NCI-H2029 (cell line): ENCODE measurements around the gene EFCAB6.

Experiments used
- DNase-seq: peaks from one replicate; lab custom pipeline; 2025; lab: John Stamatoyannopoulos, UW

The EFCAB6 gene

GRCh38 chr22:43583501-43583900, 228.6 kb downstream of the EFCAB6 start:
- no peak for DNase-seq

- DNase-seq: no peak
Measured at GRCh38 chr22:43582394-43582793, 229.7 kb downstream of the EFCAB6 start.

- DNase-seq: no peak
Measured at GRCh38 chr22:43580271-43580750, 231.8 kb downstream of the EFCAB6 start.

GRCh38 chr22:43574738-43575137, 237.4 kb downstream of the EFCAB6 start:
- no peak for DNase-seq

GRCh38 chr22:43572710-43573109, 239.4 kb downstream of the EFCAB6 start:
- DNase-seq: no peak

- DNase-seq: no peak
Measured at GRCh38 chr22:43571181-43571580, 240.9 kb downstream of the EFCAB6 start.

GRCh38 chr22:43570531-43571165, 241.5 kb downstream of the EFCAB6 start:
- DNase-seq: no peak

GRCh38 chr22:43569111-43569510, 243.0 kb downstream of the EFCAB6 start:
- no peak for DNase-seq

GRCh38 chr22:43567691-43568324, 244.3 kb downstream of the EFCAB6 start:
- DNase-seq: no peak

- DNase-seq: no peak
Measured at GRCh38 chr22:43566561-43567332, 245.4 kb downstream of the EFCAB6 start.

- DNase-seq: no peak
Measured at GRCh38 chr22:43566021-43566420, 246.1 kb downstream of the EFCAB6 start.

GRCh38 chr22:43564859-43565258, 247.2 kb downstream of the EFCAB6 start:
- DNase-seq: no peak

- no peak for DNase-seq
Measured at GRCh38 chr22:43563571-43563970, 248.5 kb downstream of the EFCAB6 start.

- DNase-seq: no peak
Measured at GRCh38 chr22:43562843-43563242, 249.3 kb downstream of the EFCAB6 start.

GRCh38 chr22:43561415-43562178, 250.5 kb downstream of the EFCAB6 start:
- no peak for DNase-seq

GRCh38 chr22:43560651-43561050, 251.5 kb downstream of the EFCAB6 start:
- DNase-seq: no peak

- DNase-seq: no peak
Measured at GRCh38 chr22:43555561-43556515, 256.3 kb downstream of the EFCAB6 start.

GRCh38 chr22:43554694-43555365, 257.3 kb downstream of the EFCAB6 start:
- DNase-seq: no peak

- no peak for DNase-seq
Measured at GRCh38 chr22:43554259-43554636, 257.9 kb downstream of the EFCAB6 start.

- no peak for DNase-seq
Measured at GRCh38 chr22:43553451-43554258, 258.4 kb downstream of the EFCAB6 start.
